D721Med (cell line): ENCODE results near the gene RPL36A.

Source experiments
- DNase-seq: peaks from one replicate; pipeline ENCODE4 v3.0.0; 2011; ENCODE audit warnings: low spot score; ENCODE audit not compliant: insufficient read length
- FAIRE-seq: peaks from 2 replicates; lab custom pipeline; 2011; peaks lifted over from hg19 to GRCh38; lab: Jason Lieb, UNC
- TF ChIP-seq, protein P1 (sequence below): IDR thresholded peaks from 2 replicates; pipeline ENCODE4 v1.5.1; 2012; ENCODE audit warnings: mild to moderate bottlenecking, control low read depth; ENCODE audit not compliant: insufficient read depth; ENCODE audit errors: missing control alignments

Gene RPL36A

DNA sequence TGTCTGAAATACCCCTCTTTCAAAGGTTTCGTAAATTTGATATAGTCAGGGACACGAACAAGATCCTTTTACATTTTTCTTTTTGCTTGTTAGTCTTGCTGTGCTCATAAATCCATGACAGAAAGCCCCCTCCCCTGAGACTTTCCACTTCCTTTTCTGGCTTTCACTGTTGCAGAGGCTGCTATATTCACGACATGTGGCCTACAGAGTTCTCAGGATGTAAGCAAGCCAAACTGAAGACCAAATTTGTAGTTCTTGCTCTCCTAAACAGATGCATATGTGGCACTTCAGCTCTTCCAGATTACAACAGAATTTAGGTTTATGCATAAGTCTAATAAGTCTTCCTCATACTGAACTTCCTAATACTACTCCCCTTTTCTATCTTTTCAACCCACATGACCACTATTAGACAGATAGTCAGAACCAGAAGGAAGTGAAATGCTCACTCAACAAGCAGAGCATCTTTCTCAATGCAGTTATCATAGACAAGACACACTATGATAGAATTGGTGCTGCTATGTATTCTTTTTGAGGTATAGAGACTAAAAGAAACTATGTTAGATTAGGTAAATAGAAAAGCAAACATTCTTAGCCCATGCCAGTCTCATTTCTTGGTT, 19.8 kb upstream of the RPL36A start:
- no peak for DNase-seq
- FAIRE-seq = no peak
- TF ChIP-seq, protein P1, sequence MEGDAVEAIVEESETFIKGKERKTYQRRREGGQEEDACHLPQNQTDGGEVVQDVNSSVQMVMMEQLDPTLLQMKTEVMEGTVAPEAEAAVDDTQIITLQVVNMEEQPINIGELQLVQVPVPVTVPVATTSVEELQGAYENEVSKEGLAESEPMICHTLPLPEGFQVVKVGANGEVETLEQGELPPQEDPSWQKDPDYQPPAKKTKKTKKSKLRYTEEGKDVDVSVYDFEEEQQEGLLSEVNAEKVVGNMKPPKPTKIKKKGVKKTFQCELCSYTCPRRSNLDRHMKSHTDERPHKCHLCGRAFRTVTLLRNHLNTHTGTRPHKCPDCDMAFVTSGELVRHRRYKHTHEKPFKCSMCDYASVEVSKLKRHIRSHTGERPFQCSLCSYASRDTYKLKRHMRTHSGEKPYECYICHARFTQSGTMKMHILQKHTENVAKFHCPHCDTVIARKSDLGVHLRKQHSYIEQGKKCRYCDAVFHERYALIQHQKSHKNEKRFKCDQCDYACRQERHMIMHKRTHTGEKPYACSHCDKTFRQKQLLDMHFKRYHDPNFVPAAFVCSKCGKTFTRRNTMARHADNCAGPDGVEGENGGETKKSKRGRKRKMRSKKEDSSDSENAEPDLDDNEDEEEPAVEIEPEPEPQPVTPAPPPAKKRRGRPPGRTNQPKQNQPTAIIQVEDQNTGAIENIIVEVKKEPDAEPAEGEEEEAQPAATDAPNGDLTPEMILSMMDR = no peak

DNA sequence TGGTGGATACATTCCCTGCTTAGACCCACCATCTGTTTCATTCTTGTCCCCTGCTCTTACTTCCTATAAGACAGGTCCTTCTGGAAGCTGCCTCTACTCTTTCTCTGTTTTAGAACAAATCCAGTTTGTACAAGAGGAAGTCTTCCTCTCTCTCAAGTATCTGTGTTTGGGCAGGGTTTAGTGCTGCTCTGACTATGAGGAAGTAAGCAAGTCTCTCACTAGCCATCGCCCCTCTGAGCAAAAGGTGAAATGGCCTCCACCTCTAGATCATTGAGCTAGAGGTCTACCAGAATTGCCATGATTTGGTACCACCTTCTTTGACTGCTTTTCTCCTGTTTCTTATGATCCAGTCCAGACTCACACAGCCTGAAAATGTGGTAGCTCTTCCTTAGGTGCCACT, 13.3 kb upstream of the RPL36A start:
- DNase-seq = no peak
- FAIRE-seq = no peak
- TF ChIP-seq, protein P1 = no peak

DNA sequence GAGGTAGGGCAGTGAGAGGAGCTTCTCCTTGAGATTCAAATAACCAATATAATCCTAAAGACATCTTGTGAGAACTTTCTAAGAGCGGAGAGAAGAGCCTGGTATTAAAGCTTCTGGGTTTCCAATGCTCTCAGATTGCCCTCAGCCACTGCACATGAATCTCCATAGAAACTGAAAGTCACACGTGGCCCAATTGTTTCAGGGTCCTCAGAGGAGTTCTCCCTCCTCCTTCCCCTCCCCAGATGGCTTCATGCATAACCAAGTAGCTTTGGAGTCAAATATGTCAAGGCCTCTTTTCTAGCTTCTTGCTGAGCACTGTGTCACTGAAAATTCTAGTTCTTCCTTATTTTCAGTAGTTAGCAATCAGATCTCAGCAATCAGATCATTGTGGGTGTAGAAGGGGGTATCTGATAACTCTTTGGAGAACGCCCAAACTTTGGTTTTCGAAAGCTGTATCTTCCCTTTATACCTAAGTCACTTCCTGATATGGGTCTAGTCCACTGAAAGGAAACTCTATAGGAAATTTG, 7.1 kb upstream of the RPL36A start:
- TF ChIP-seq, protein P1 = no peak
- FAIRE-seq (no peak), DNase-seq (no peak)

DNA sequence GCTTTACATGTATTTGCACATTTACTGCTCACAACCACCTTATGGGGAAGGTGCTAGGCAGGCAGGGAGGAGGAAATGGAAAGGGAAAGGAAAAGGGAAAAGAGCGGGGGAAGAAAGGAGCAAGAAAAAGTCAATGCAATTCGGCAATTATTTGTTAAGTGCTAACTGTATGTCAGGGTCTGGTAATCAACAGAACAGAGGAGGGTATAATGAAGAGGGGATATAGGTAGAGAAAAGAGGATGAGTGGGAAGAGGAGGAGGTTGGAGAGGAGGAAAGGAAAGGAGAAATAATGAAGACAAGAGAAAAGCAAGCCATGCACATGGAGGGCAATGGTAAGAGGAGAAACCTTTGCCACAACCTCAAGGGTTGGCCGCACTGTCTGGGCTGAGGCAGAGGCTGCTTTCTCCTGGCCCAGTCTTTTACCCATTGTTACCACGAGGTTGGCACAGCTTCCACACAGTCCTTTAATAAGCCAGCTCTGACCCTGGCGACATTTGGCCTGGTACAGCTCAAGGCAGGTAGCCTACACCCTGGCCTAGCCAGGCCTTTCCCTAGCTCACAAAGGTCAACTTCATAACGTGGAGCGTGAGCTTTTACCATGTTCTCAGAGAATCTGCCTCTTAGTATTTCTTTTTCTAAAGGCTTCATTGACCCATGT, 5.7 kb upstream of the RPL36A start:
- TF ChIP-seq, protein P1 = no peak
- DNase-seq = no peak
- no peak for FAIRE-seq

DNA sequence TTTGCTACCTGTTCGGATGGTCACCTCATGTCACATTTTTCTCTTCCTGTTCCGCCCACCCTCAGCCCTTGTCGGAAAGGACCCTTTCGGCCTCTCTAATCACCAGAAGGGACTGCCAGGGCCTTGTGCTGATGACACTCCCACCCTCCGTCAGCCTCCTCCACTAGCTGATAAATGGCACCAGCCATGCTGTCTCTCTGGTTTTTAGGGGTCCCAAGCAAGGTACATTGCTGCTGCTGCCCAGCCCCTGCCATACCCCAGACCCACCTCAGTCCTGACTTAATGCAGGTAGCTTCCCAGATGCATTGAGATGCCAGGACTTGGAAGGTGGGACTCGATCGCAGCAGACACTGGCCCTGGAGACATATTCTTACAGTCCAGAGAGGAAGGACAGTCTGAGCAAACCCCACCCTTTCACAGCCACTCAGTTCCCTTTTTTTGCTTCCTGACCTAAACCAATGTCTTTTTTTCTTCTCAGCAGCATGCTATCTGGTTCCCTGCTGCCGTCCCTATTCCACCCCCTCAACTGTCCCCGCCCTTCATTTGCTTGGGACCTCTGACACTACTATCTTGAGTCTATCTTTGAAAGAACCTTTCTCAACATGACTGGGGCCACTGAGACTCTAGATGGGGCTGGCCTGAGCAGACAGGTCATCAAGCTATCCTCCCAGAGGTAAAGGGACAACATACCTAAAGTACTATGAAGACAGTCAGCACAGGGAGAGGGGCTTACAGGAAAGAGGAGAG, 4.8 kb upstream of the RPL36A start, which contains the start of gene BTK:
Gene BTK (minus strand): TSS at position 397 of the 747 bp plus-strand sequence. CDS start 10,907 bp downstream, outside the sequence.
- DNase-seq (no peak), FAIRE-seq (no peak)
- TF ChIP-seq, protein P1 = no peak

DNA sequence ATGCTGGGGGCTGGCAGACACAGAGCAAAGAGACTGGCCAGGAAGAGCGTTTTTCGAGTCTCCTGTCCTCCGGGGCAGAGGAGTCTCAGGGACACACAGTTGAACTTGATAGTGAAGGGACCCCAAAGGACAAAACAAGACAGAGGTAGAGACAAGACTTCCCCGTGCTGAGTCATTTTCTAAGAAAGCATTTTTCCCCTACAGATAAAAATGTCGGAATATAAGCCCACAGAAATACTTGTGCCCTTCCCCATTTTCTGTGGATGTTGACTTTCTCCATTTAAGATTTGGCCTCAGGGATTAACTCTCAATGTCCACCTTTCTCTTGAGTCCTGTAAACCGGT, 4.3 kb upstream of the RPL36A start:
- no peak for FAIRE-seq
- no peak for DNase-seq
- TF ChIP-seq, protein P1 = no peak
